Smooth muscle cell (in vitro differentiated cells): ENCODE results near the gene KRI1. TPM values are rescaled to one million over a fixed set of nuclear protein-coding genes. Genes with fewer than 3 reads are reported as not detected.

Experiments used
- DNase-seq: peaks from one replicate; lab custom pipeline; 2025; ENCODE audit not compliant: unreplicated experiment; lab: John Stamatoyannopoulos, UW
- H2AFZ ChIP-seq: fragments of 200-600 bp; sonication (generic); 2 replicates; pipeline ENCODE4 v1.6.0; 2016; ENCODE audit warnings: antibody characterized with exemption, low read depth, mild to moderate bottlenecking
- H3F3A ChIP-seq: fragments of 200-600 bp; sonication (generic); 2 replicates; pipeline ENCODE4 v1.6.0; 2017; ENCODE audit warnings: antibody characterized with exemption, low read depth
- H3K27ac ChIP-seq: fragments of 200-600 bp; sonication (generic); 2 replicates; pipeline ENCODE4 v1.5.1; 2016; ENCODE audit warnings: low read depth, mild to moderate bottlenecking
- H3K27me3 ChIP-seq: fragments of 200-600 bp; sonication (generic); 2 replicates; pipeline ENCODE4 v1.6.1; 2016; ENCODE audit warnings: low read depth, mild to moderate bottlenecking
- H3K36me3 ChIP-seq: fragments of 200-600 bp; sonication (generic); 2 replicates; pipeline ENCODE4 v1.5.1; 2016; ENCODE audit warnings: low read depth
- H3K4me1 ChIP-seq: fragments of 200-600 bp; sonication (generic); 2 replicates; pipeline ENCODE4 v1.5.1; 2016; ENCODE audit warnings: low read depth
- H3K4me2 ChIP-seq: fragments of 200-600 bp; sonication (generic); 2 replicates; pipeline ENCODE4 v1.6.0; 2016; ENCODE audit warnings: mild to moderate bottlenecking
- H3K4me3 ChIP-seq: fragments of 200-600 bp; sonication (generic); 2 replicates; pipeline ENCODE4 v1.5.1; 2016; ENCODE audit warnings: mild to moderate bottlenecking
- H3K79me2 ChIP-seq: fragments of 200-600 bp; sonication (generic); 2 replicates; pipeline ENCODE4 v1.6.0; 2016; ENCODE audit warnings: low read depth, mild to moderate bottlenecking
- H3K9ac ChIP-seq: fragments of 200-600 bp; sonication (generic); 2 replicates; pipeline ENCODE4 v1.6.0; 2016; ENCODE audit warnings: low read depth
- H3K9me3 ChIP-seq: fragments of 200-600 bp; sonication (generic); replicated peaks from 2 replicates; pipeline ENCODE4 v1.5.1; 2016; ENCODE audit warnings: low read depth
- H4K20me1 ChIP-seq: fragments of 200-600 bp; sonication (generic); 2 replicates; pipeline ENCODE4 v1.6.0; 2016; ENCODE audit warnings: low read depth
- CTCF ChIP-seq: fragments of 200-600 bp; sonication (generic); IDR thresholded peaks from 2 replicates; pipeline ENCODE4 v1.5.1; 2017; ENCODE audit warnings: borderline replicate concordance, mild to moderate bottlenecking, antibody characterized with exemption; ENCODE audit not compliant: insufficient read depth, poor library complexity, severe bottlenecking
- WGBS: methylation state at CpG from one replicate; pipeline ENCODE4 v1.1.7; 2016; ENCODE audit warnings: low lambda C conversion rate; 5-methylcytosine and 5-hydroxymethylcytosine counted together
- polyA plus RNA-seq: library from polyadenylated mRNA; unstranded; fragments of >200 nt; fragmentation: Nextera tagmentation; extraction: Ambion mirVana; gene quantifications from 2 replicates; pipeline ENCODE4 v1.2.1, GENCODE V29; 2016
- total RNA-seq: library from RNA; depleted of rRNA; stranded (reverse); fragments of >200 nt; gene quantifications from 2 replicates; pipeline ENCODE4 v1.2.3, GENCODE V29; 2014

KRI1 gene
- total and polyA plus RNA-seq, 2 experiments from 2014 or later = 7.1 to 10.1 TPM

- Histone ChIP-seq H3K9me3 (no peaks in the 10 kb centered on the region), H3K4me2 (no peak overlapping the region), H2AFZ (no peak overlapping the region), H3F3A (no peaks in the 10 kb centered on the region), H3K9ac (no peak overlapping the region), H3K36me3 (no peaks in the 10 kb centered on the region), H3K4me1 (peaks cover 5% of the 10 kb centered on the region), H3K27ac (no peak overlapping the region), H3K4me3 (no peak overlapping the region), H3K27me3 (no peaks in the 10 kb centered on the region), H4K20me1 (no peaks in the 10 kb centered on the region), H3K79me2 (no peaks in the 10 kb centered on the region)
- TF ChIP-seq CTCF = no peak
- WGBS = 95% methylated on average over 3 of the region's 3 CpGs
- DNase-seq = no peak
These were observed 42.6 kb downstream of the KRI1 start for GRCh38 chr19:10523135-10523636.

GRCh38 chr19:10521461-10522171 is 44.2 kb downstream of the KRI1 start:
- no peak for DNase-seq
- Histone ChIP-seq H4K20me1 (no peaks in the 10 kb centered on the region), H3K27ac (no peak overlapping the region), H3F3A (no peaks in the 10 kb centered on the region), H3K36me3 (no peaks in the 10 kb centered on the region), H2AFZ (no peak overlapping the region), H3K4me2 (no peak overlapping the region), H3K79me2 (peaks cover 2% of the 10 kb centered on the region), H3K9ac (no peak overlapping the region), H3K4me1 (peaks cover 12% of the 10 kb centered on the region), H3K4me3 (no peak overlapping the region), H3K27me3 (no peaks in the 10 kb centered on the region), H3K9me3 (no peaks in the 10 kb centered on the region)
- 89% methylated on average over 13 of the region's 13 CpGs for WGBS
- no peak for TF ChIP-seq CTCF

- 92% methylated on average over 15 of the region's 15 CpGs for WGBS
- no peak for DNase-seq
- no peaks in the 10 kb centered on the region for H3K36me3 ChIP-seq
- H3K4me2 ChIP-seq = no peak overlapping the region
- no peak overlapping the region for H3K9ac ChIP-seq
- no peaks in the 10 kb centered on the region for H3K9me3 ChIP-seq
- no peak overlapping the region for H3K27ac ChIP-seq
- H3K4me1 ChIP-seq = peaks cover 12% of the 10 kb centered on the region
- no peak overlapping the region for H2AFZ ChIP-seq
- peaks cover 7% of the 10 kb centered on the region for H3K79me2 ChIP-seq
- H4K20me1 ChIP-seq = no peaks in the 10 kb centered on the region
- H3K27me3 ChIP-seq = no peaks in the 10 kb centered on the region
- no peak for TF ChIP-seq CTCF
- no peaks in the 10 kb centered on the region for H3F3A ChIP-seq
- H3K4me3 ChIP-seq = no peak overlapping the region
These were observed 45.0 kb downstream of the KRI1 start for GRCh38 chr19:10520652-10521318.

GRCh38 chr19:10519421-10519820 is 46.4 kb downstream of the KRI1 start:
- Histone ChIP-seq H3K36me3 (no peaks in the 10 kb centered on the region), H3K9ac (no peak overlapping the region), H3K9me3 (no peaks in the 10 kb centered on the region), H3K27ac (no peak overlapping the region), H3K4me1 (peaks cover 12% of the 10 kb centered on the region), H3K79me2 (peaks cover 16% of the 10 kb centered on the region), H3K4me2 (no peak overlapping the region), H4K20me1 (no peaks in the 10 kb centered on the region), H3F3A (no peaks in the 10 kb centered on the region), H2AFZ (no peak overlapping the region), H3K27me3 (peaks cover 9% of the 10 kb centered on the region), H3K4me3 (no peak overlapping the region)
- TF ChIP-seq CTCF = no peak
- WGBS = 92% methylated on average over 7 of the region's 7 CpGs
- DNase-seq = no peak
